Trophoblast cell (in vitro differentiated cells and primary cell): ENCODE results near the gene UVSSA.
"Not testable (repeated sequence)": the region's sequence is repeated elsewhere in the genome, so short reads cannot be mapped to it uniquely, and the experiment has no call there.

Experiments used
- DNase-seq, 2 donors: peaks; one replicate each; pipeline ENCODE4 v3.0.0-alpha.2; 2016
- H2AFZ ChIP-seq: 2 replicates; pipeline ENCODE4 v1.6.1; 2013; ENCODE audit warnings: low read length, moderate library complexity, mild to moderate bottlenecking; ENCODE audit not compliant: insufficient read depth, poor library complexity
- H2AK5ac ChIP-seq: 2 replicates; pipeline ENCODE4 v1.6.1; 2013; ENCODE audit warnings: mild to moderate bottlenecking, low read length
- H2BK120ac ChIP-seq: 2 replicates; pipeline ENCODE4 v1.6.1; 2013; ENCODE audit warnings: low read length, mild to moderate bottlenecking, moderate library complexity; ENCODE audit not compliant: insufficient read depth, poor library complexity
- H2BK12ac ChIP-seq: 2 replicates; pipeline ENCODE4 v1.6.1; 2013; ENCODE audit warnings: mild to moderate bottlenecking, low read length, moderate library complexity
- H2BK5ac ChIP-seq: 2 replicates; pipeline ENCODE4 v1.6.1; 2013; ENCODE audit warnings: low read length, low read depth, moderate library complexity, mild to moderate bottlenecking; ENCODE audit not compliant: poor library complexity
- H3K14ac ChIP-seq: 2 replicates; pipeline ENCODE4 v1.6.1; 2013; ENCODE audit warnings: mild to moderate bottlenecking, low read length
- H3K18ac ChIP-seq: 2 replicates; pipeline ENCODE4 v1.6.1; 2013; ENCODE audit warnings: mild to moderate bottlenecking, low read length
- H3K23ac ChIP-seq: 2 replicates; pipeline ENCODE4 v1.6.1; 2013; ENCODE audit warnings: low read length
- H3K27ac ChIP-seq: 2 replicates; pipeline ENCODE4 v1.5.1; 2013; ENCODE audit warnings: low read depth, mild to moderate bottlenecking, inconsistent platforms, low read length, moderate library complexity
- H3K27me3 ChIP-seq: 2 replicates; pipeline ENCODE4 v1.6.1; 2013; ENCODE audit warnings: inconsistent platforms, mild to moderate bottlenecking, low read length, moderate library complexity; ENCODE audit not compliant: insufficient read depth
- H3K36me3 ChIP-seq, 2 experiments: 1 replicate in 1 of 2; 2 replicates in 1 of 2; pipeline ENCODE4 v1.6.1; 2013; ENCODE audit warnings: low read length in 2 of 2, mild to moderate bottlenecking in 2 of 2, moderate library complexity in 1 of 2; ENCODE audit not compliant: insufficient read depth in 2 of 2, control insufficient read depth in 1 of 2
- H3K4ac ChIP-seq: 2 replicates; pipeline ENCODE4 v1.6.1; 2013; ENCODE audit warnings: low read depth, mild to moderate bottlenecking, low read length, moderate library complexity
- H3K4me1 ChIP-seq, 2 experiments: 1 replicate in 1 of 2; 2 replicates in 1 of 2; pipeline ENCODE4 v1.6.1; 2013; ENCODE audit warnings: low read length in 2 of 2, mild to moderate bottlenecking in 2 of 2, moderate library complexity in 1 of 2; ENCODE audit not compliant: insufficient read depth in 2 of 2, control insufficient read depth in 1 of 2
- H3K4me2 ChIP-seq: 2 replicates; pipeline ENCODE4 v1.6.1; 2013; ENCODE audit warnings: inconsistent platforms, mild to moderate bottlenecking, low read length, moderate library complexity
- H3K4me3 ChIP-seq: 2 replicates; pipeline ENCODE4 v1.5.1; 2013; ENCODE audit warnings: mild to moderate bottlenecking, low read depth, low read length, inconsistent platforms
- H3K79me1 ChIP-seq: one replicate; pipeline ENCODE4 v1.6.1; 2013; ENCODE audit warnings: low read length
- H3K79me2 ChIP-seq: 2 replicates; pipeline ENCODE4 v1.6.1; 2013; ENCODE audit warnings: low read length, mild to moderate bottlenecking; ENCODE audit not compliant: control insufficient read depth, insufficient read depth, poor library complexity
- H3K9ac ChIP-seq: 2 replicates; pipeline ENCODE4 v1.6.1; 2013; ENCODE audit warnings: mild to moderate bottlenecking, low read length
- H3K9me3 ChIP-seq: 2 replicates; pipeline ENCODE4 v1.6.1; 2013; ENCODE audit warnings: low read depth, mild to moderate bottlenecking, control low read depth, inconsistent platforms, low read length; ENCODE audit not compliant: insufficient read depth
- H4K12ac ChIP-seq: 2 replicates; pipeline ENCODE4 v1.6.1; 2013; ENCODE audit warnings: low read depth, mild to moderate bottlenecking, low read length, moderate library complexity
- H4K8ac ChIP-seq: 2 replicates; pipeline ENCODE4 v1.6.1; 2013; ENCODE audit warnings: low read depth, mild to moderate bottlenecking, low read length, moderate library complexity
- H4K91ac ChIP-seq: one replicate; pipeline ENCODE4 v1.6.1; 2013; ENCODE audit warnings: low read depth, mild to moderate bottlenecking, low read length, moderate library complexity
- WGBS: extraction: QIAGEN DNeasy Blood & Tissue Kit; methylation state at CpG from one replicate; pipeline ENCODE4 v1.1.7; 2013; ENCODE audit warnings: missing lambda C conversion rate; ENCODE audit not compliant: insufficient read length, insufficient coverage; ENCODE audit errors: extremely low coverage; 5-methylcytosine and 5-hydroxymethylcytosine counted together

Gene UVSSA

GRCh38 chr4:1393866-1394265 is 46.9 kb downstream of the UVSSA start:
- Histone ChIP-seq H3K36me3 (peaks cover 8 to 17% of the 10 kb centered on the region in 2 experiments), H4K91ac (no peak overlapping the region), H3K9me3 (peaks cover 30% of the 10 kb centered on the region), H2AK5ac (no peak overlapping the region), H3K27me3 (no peaks in the 10 kb centered on the region), H3K23ac (no peak overlapping the region), H3K9ac (no peak overlapping the region), H3K27ac (no peak overlapping the region), H3K4ac (no peak overlapping the region), H2AFZ (no peak overlapping the region), H3K18ac (no peak overlapping the region), H3K4me2 (no peak overlapping the region), H2BK120ac (no peak overlapping the region), H4K12ac (no peak overlapping the region), H2BK5ac (no peak overlapping the region), H3K14ac (no peak overlapping the region), H3K4me3 (no peak overlapping the region), H3K79me2 (no peaks in the 10 kb centered on the region), H2BK12ac (no peak overlapping the region), H3K79me1 (no peaks in the 10 kb centered on the region), H3K4me1 (no peaks in the 10 kb centered on the region), H4K8ac (no peak overlapping the region)
- WGBS, result no CpG with 5 or more reads among the region's 10 CpGs
- no peak for DNase-seq

- H3K9ac ChIP-seq, H2AFZ ChIP-seq, H3K14ac ChIP-seq, H3K79me1 ChIP-seq, H3K4ac ChIP-seq, H4K8ac ChIP-seq, H3K18ac ChIP-seq, H3K23ac ChIP-seq, H2AK5ac ChIP-seq, H2BK120ac ChIP-seq, H2BK12ac ChIP-seq, H4K91ac ChIP-seq, H3K4me3 ChIP-seq, H3K27ac ChIP-seq, H3K4me2 ChIP-seq, H2BK5ac ChIP-seq, DNase-seq, H3K27me3 ChIP-seq, H3K4me1 ChIP-seq, H3K79me2 ChIP-seq, H4K12ac ChIP-seq: not testable (repeated sequence)
- peaks cover 38% of the 10 kb centered on the region for H3K9me3 ChIP-seq
- no CpG with 5 or more reads among the region's 63 CpGs for WGBS
- peaks cover 8 to 17% of the 10 kb centered on the region in 2 experiments for H3K36me3 ChIP-seq
These were observed 47.8 kb downstream of the UVSSA start for GRCh38 chr4:1394554-1395388.

- peaks cover 39% of the 10 kb centered on the region for H3K9me3 ChIP-seq
- not testable (repeated sequence) for H3K79me1 ChIP-seq, H3K27ac ChIP-seq, H3K14ac ChIP-seq, H3K4me3 ChIP-seq, H3K18ac ChIP-seq, H2BK120ac ChIP-seq, H2AK5ac ChIP-seq, H3K4me2 ChIP-seq, H4K8ac ChIP-seq, H3K23ac ChIP-seq, H3K4ac ChIP-seq, H3K9ac ChIP-seq, H4K12ac ChIP-seq, H4K91ac ChIP-seq, H3K4me1 ChIP-seq, H2BK5ac ChIP-seq, H2AFZ ChIP-seq, DNase-seq, H3K27me3 ChIP-seq, H2BK12ac ChIP-seq, H3K79me2 ChIP-seq
- peaks cover 8 to 17% of the 10 kb centered on the region in 2 experiments for H3K36me3 ChIP-seq
- WGBS, result no CpG with 5 or more reads among the region's 26 CpGs
These were observed 48.4 kb downstream of the UVSSA start for GRCh38 chr4:1395389-1395820.

- H2BK12ac ChIP-seq, result no peak overlapping the region
- H2BK5ac ChIP-seq, result no peak overlapping the region
- peaks cover 42% of the 10 kb centered on the region for H3K9me3 ChIP-seq
- no peak overlapping the region for H3K9ac ChIP-seq
- no peak overlapping the region for H2AK5ac ChIP-seq
- H2AFZ ChIP-seq, result no peak overlapping the region
- H3K36me3 ChIP-seq, result peaks cover 8 to 17% of the 10 kb centered on the region in 2 experiments
- no peaks in the 10 kb centered on the region for H3K79me2 ChIP-seq
- no peaks in the 10 kb centered on the region for H3K79me1 ChIP-seq
- H3K4me1 ChIP-seq, result no peaks in the 10 kb centered on the region
- no peak overlapping the region for H3K4ac ChIP-seq
- H3K27me3 ChIP-seq, result peaks cover 3% of the 10 kb centered on the region
- no peak overlapping the region for H3K14ac ChIP-seq
- H3K27ac ChIP-seq, result no peak overlapping the region
- H3K23ac ChIP-seq, result no peak overlapping the region
- H3K4me3 ChIP-seq, result no peak overlapping the region
- H4K8ac ChIP-seq, result no peak overlapping the region
- DNase-seq, result no peak
- WGBS, result no CpG with 5 or more reads among the region's 13 CpGs
- no peak overlapping the region for H3K18ac ChIP-seq
- no peak overlapping the region for H4K12ac ChIP-seq
- H3K4me2 ChIP-seq, result no peak overlapping the region
- H4K91ac ChIP-seq, result no peak overlapping the region
- H2BK120ac ChIP-seq, result no peak overlapping the region
These were observed 49.2 kb downstream of the UVSSA start for GRCh38 chr4:1395941-1396805.
